ENCODE measurements around the gene LPAR1. TPM values are rescaled to one million over a fixed set of nuclear protein-coding genes. Genes with fewer than 3 reads are reported as not detected.

LPAR1 gene
- total and polyA plus RNA-seq, 10 of the 15 experiments (the other 5 are each of a cell fraction or from before 2014, with no cell fraction given) = 3.3 to 12.9 (median 8.4) TPM

DNA sequence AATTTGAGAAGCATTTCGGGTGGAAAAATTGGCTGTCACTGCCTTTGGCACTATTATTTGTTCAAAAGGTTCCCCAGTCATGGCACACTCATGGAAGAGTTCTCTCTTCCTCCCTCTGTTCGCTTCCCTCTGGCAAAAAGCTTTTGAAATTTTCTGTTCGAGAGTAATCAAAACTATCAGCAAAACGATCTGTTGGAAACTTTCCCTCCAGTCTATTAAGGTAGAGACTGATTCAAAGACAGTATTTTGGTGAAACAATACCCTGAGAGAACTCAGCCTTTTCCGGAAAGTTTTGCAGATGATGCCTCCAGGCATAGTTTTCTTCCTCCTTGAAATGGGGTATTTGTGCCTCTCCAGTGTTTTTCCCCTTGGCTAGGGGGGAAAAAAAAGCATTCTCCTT lies 3.6 kb upstream of the LPAR1 start (continued):
- TF ChIP-seq, protein P1, sequence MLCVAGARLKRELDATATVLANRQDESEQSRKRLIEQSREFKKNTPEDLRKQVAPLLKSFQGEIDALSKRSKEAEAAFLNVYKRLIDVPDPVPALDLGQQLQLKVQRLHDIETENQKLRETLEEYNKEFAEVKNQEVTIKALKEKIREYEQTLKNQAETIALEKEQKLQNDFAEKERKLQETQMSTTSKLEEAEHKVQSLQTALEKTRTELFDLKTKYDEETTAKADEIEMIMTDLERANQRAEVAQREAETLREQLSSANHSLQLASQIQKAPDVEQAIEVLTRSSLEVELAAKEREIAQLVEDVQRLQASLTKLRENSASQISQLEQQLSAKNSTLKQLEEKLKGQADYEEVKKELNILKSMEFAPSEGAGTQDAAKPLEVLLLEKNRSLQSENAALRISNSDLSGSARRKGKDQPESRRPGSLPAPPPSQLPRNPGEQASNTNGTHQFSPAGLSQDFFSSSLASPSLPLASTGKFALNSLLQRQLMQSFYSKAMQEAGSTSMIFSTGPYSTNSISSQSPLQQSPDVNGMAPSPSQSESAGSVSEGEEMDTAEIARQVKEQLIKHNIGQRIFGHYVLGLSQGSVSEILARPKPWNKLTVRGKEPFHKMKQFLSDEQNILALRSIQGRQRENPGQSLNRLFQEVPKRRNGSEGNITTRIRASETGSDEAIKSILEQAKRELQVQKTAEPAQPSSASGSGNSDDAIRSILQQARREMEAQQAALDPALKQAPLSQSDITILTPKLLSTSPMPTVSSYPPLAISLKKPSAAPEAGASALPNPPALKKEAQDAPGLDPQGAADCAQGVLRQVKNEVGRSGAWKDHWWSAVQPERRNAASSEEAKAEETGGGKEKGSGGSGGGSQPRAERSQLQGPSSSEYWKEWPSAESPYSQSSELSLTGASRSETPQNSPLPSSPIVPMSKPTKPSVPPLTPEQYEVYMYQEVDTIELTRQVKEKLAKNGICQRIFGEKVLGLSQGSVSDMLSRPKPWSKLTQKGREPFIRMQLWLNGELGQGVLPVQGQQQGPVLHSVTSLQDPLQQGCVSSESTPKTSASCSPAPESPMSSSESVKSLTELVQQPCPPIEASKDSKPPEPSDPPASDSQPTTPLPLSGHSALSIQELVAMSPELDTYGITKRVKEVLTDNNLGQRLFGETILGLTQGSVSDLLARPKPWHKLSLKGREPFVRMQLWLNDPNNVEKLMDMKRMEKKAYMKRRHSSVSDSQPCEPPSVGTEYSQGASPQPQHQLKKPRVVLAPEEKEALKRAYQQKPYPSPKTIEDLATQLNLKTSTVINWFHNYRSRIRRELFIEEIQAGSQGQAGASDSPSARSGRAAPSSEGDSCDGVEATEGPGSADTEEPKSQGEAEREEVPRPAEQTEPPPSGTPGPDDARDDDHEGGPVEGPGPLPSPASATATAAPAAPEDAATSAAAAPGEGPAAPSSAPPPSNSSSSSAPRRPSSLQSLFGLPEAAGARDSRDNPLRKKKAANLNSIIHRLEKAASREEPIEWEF (IDR thresholded peaks at IDR 0.05; ENCODE audit: insufficient replicate concordance, low read depth, low read length) = no peak
- TF ChIP-seq NFXL1 (IDR thresholded peaks at IDR 0.05; ENCODE audit: borderline replicate concordance) = no peak
- no peak for TF ChIP-seq SIN3A (IDR thresholded peaks at IDR 0.05; ENCODE audit: low read depth, low read length)
- no peak for TF ChIP-seq ZSCAN29 (IDR thresholded peaks at IDR 0.05)
- TF ChIP-seq, protein P2, sequence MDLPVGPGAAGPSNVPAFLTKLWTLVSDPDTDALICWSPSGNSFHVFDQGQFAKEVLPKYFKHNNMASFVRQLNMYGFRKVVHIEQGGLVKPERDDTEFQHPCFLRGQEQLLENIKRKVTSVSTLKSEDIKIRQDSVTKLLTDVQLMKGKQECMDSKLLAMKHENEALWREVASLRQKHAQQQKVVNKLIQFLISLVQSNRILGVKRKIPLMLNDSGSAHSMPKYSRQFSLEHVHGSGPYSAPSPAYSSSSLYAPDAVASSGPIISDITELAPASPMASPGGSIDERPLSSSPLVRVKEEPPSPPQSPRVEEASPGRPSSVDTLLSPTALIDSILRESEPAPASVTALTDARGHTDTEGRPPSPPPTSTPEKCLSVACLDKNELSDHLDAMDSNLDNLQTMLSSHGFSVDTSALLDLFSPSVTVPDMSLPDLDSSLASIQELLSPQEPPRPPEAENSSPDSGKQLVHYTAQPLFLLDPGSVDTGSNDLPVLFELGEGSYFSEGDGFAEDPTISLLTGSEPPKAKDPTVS (IDR thresholded peaks at IDR 0.05; ENCODE audit: low read depth, low read length) = no peak
- no peak for TF ChIP-seq ESRRA (IDR thresholded peaks at IDR 0.05; ENCODE audit: low read length)
- no peak for TF ChIP-seq ZZZ3 (IDR thresholded peaks at IDR 0.05; ENCODE audit: control insufficient read depth, insufficient read length, low read depth)

Data from GM12878 (cell line).